Measurements from ENCODE around the gene C1QTNF6.

C1QTNF6 gene

GRCh38 chr22:37223965-37224551 lies 36.0 kb upstream of the C1QTNF6 start:
- no peak overlapping the region for H3K4me2 ChIP-seq (ENCODE audit: low read depth, low read length, poor library complexity, severe bottlenecking)
- H3K9ac ChIP-seq (ENCODE audit: low read depth, low read length, poor library complexity, severe bottlenecking), result no peak overlapping the region
- H3K27me3 ChIP-seq (ENCODE audit: insufficient read depth, low read length, poor library complexity, severe bottlenecking), result no peaks in the 10 kb centered on the region
- H3K4me3 ChIP-seq (ENCODE audit: low read length, poor library complexity, severe bottlenecking), result no peak overlapping the region
- H2AFZ ChIP-seq (ENCODE audit: low read length), result no peak overlapping the region
- no peaks in the 10 kb centered on the region for H3K9me3 ChIP-seq (ENCODE audit: insufficient read depth, low read depth, low read length)
- H3K36me3 ChIP-seq (ENCODE audit: insufficient read depth, low read length), result peaks cover 53% of the 10 kb centered on the region; the same call in 1 of the 2 replicates
- H3K4me1 ChIP-seq (ENCODE audit: insufficient read depth, low read length, poor library complexity, severe bottlenecking), result peaks cover 50% of the 10 kb centered on the region
- TF ChIP-seq EZH2phosphoT487 (IDR thresholded peaks at IDR 0.05; ENCODE audit: borderline replicate concordance) (no peak), CTCF (conservative IDR thresholded peaks at IDR 0.05; ENCODE audit: low read length) (no peak)
- no peaks in the 10 kb centered on the region for H3K9me2 ChIP-seq (replicated peaks; ENCODE audit: low read depth, low read length)
- H4K20me1 ChIP-seq (ENCODE audit: insufficient read depth, low read length, poor library complexity, severe bottlenecking), result peaks cover 16% of the 10 kb centered on the region
- H3K79me2 ChIP-seq (ENCODE audit: insufficient read depth, low read length), result peaks cover 19% of the 10 kb centered on the region
- 0 out of 2 replicates have a peak, but pooled peaks cover 2% of the 10 kb centered on the region for H3F3A ChIP-seq (ENCODE audit: low read depth)

- Histone ChIP-seq H3K27me3 (ENCODE audit: insufficient read depth, low read length, poor library complexity, severe bottlenecking) (no peaks in the 10 kb centered on the region), H3K79me2 (ENCODE audit: insufficient read depth, low read length) (peaks cover 3% of the 10 kb centered on the region), H3K4me2 (ENCODE audit: low read depth, low read length, poor library complexity, severe bottlenecking) (peak overlapping the region; percentile 8), H2AFZ (ENCODE audit: low read length) (no peak overlapping the region), H3K4me1 (ENCODE audit: insufficient read depth, low read length, poor library complexity, severe bottlenecking) (peaks cover 48% of the 10 kb centered on the region), H3K9me3 (ENCODE audit: insufficient read depth, low read depth, low read length) (no peaks in the 10 kb centered on the region), H3K9ac (ENCODE audit: low read depth, low read length, poor library complexity, severe bottlenecking) (no peak overlapping the region), H4K20me1 (ENCODE audit: insufficient read depth, low read length, poor library complexity, severe bottlenecking) (peaks cover 5% of the 10 kb centered on the region), H3F3A (ENCODE audit: low read depth) (0 out of 2 replicates have a peak, but pooled peaks cover 2% of the 10 kb centered on the region), H3K4me3 (ENCODE audit: low read length, poor library complexity, severe bottlenecking) (no peak overlapping the region), H3K9me2 (replicated peaks; ENCODE audit: low read depth, low read length) (no peaks in the 10 kb centered on the region), H3K36me3 (ENCODE audit: insufficient read depth, low read length) (peaks cover 37% of the 10 kb centered on the region; the same call in 1 of the 2 replicates)
- TF ChIP-seq CTCF (conservative IDR thresholded peaks at IDR 0.05; ENCODE audit: low read length), result no peak
- no peak for TF ChIP-seq EZH2phosphoT487 (IDR thresholded peaks at IDR 0.05; ENCODE audit: borderline replicate concordance)
Observed at GRCh38 chr22:37222440-37222971, 34.5 kb upstream of the C1QTNF6 start.

GRCh38 chr22:37221424-37222333 lies 33.6 kb upstream of the C1QTNF6 start:
- Histone ChIP-seq H3K27me3 (ENCODE audit: insufficient read depth, low read length, poor library complexity, severe bottlenecking) (no peaks in the 10 kb centered on the region), H3K4me3 (ENCODE audit: low read length, poor library complexity, severe bottlenecking) (no peak overlapping the region), H3K4me2 (ENCODE audit: low read depth, low read length, poor library complexity, severe bottlenecking) (peak overlapping the region; percentile 8), H3K36me3 (ENCODE audit: insufficient read depth, low read length) (peaks cover 35% of the 10 kb centered on the region; the same call in 1 of the 2 replicates), H3K9me2 (replicated peaks; ENCODE audit: low read depth, low read length) (no peaks in the 10 kb centered on the region), H3K9me3 (ENCODE audit: insufficient read depth, low read depth, low read length) (no peaks in the 10 kb centered on the region), H4K20me1 (ENCODE audit: insufficient read depth, low read length, poor library complexity, severe bottlenecking) (peaks cover 3% of the 10 kb centered on the region), H3K9ac (ENCODE audit: low read depth, low read length, poor library complexity, severe bottlenecking) (no peak overlapping the region), H3F3A (ENCODE audit: low read depth) (0 out of 2 replicates have a peak, but pooled peaks cover 2% of the 10 kb centered on the region), H3K79me2 (ENCODE audit: insufficient read depth, low read length) (no peaks in the 10 kb centered on the region), H3K4me1 (ENCODE audit: insufficient read depth, low read length, poor library complexity, severe bottlenecking) (peaks cover 47% of the 10 kb centered on the region), H2AFZ (ENCODE audit: low read length) (no peak overlapping the region)
- TF ChIP-seq CTCF (conservative IDR thresholded peaks at IDR 0.05; ENCODE audit: low read length) (no peak; the same call in none of the 2 replicates), EZH2phosphoT487 (IDR thresholded peaks at IDR 0.05; ENCODE audit: borderline replicate concordance) (no peak)

Data from Loucy (cell line).